ENCODE data around the gene TP53TG3E. TPM values are rescaled to one million over a fixed set of nuclear protein-coding genes. Genes with fewer than 3 reads are reported as not detected.
"Not testable (repeated sequence)": the region's sequence is repeated elsewhere in the genome, so short reads cannot be mapped to it uniquely, and the experiment has no call there.

TP53TG3E gene, protein sequence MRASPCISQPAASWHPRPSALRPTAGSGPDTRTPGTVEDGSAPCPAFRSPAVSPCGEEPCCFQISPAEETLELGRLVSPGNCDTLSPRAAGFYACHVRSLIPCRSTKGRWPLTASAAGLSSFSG
- total RNA-seq: not detected in 2 replicates

DNA sequence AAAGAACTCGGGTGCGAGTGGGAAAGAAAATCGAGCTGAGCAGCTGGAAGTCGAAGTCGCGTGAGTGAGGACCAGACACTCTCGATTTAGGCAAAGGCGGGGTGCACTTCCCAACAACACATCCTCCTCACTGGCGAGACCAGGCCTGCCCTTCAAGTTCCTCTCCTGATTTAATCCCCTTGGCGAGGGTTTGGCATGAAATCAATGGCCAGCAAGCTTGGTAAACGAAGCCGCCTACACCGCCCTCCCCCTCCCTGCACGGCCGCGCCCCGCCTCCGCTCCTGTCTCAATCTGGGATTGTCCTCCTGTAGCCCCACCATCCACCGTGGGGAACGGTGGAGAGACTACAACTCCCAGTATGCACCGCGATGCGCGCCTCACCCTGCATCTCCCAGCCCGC lies at the start of gene TP53TG3E:
TSS of gene TP53TG3E (plus strand) at position 301 of the 400 bp plus-strand sequence. CDS start at position 369, 68 bp downstream.
- H3K4me1 Mint-ChIP-seq (ENCODE audit: low read depth); intact Hi-C loops (cut with micrococcal nuclease); H3K36me3 Mint-ChIP-seq (ENCODE audit: low read depth); H3K9me3 Mint-ChIP-seq; H3K27me3 Mint-ChIP-seq (ENCODE audit: insufficient read depth); H3K4me3 Mint-ChIP-seq; DNase-seq (ENCODE audit: low spot score); H3K27ac Mint-ChIP-seq: not testable (repeated sequence)

DNA sequence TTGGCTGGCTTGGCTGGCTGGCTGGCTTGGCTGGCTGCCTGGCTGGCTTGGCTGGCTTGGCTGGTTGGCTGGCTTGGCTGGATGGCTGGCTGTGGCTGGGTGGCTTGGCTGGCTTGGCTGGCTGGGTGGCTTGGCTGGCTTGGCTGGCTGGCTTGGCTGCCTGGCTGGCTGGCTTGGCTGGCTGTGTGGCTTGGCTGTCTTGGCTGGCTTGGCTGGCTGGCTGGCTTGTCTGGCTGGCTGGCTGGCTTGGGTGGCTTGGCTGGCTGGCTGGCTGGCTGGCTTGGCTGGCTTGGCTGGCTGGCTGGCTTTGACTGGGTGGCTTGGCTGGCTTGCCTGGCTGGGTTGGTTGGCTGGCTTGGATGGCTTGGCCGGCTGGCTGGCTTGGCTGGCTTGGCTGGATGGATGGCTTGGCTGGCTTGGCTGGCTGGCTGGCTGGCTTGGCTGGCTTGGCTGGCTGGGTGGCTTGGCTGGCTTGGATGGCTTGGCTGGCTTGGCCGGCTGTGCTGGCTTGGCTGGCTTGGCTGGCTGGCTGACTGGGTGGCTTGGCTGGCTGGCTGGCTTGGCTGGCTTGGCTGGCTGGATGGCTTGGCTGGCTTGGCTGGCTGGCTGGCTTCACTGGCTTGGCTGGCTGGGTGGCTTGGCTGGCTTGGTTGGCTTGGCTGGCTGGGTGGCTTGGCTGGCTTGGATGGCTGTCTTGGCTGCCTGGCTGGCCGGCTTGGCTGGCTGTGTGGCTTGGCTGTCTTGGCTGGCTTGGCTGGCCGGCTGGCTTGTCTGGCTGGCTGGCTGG lies 32.3 kb downstream of the TP53TG3E start:
- H3K36me3 Mint-ChIP-seq (ENCODE audit: low read depth); H3K4me1 Mint-ChIP-seq (ENCODE audit: low read depth); intact Hi-C loops (cut with micrococcal nuclease); H3K4me3 Mint-ChIP-seq; H3K27me3 Mint-ChIP-seq (ENCODE audit: insufficient read depth); H3K27ac Mint-ChIP-seq; H3K9me3 Mint-ChIP-seq: not testable (repeated sequence)
- DNase-seq (ENCODE audit: low spot score): peak; percentile 32

DNA sequence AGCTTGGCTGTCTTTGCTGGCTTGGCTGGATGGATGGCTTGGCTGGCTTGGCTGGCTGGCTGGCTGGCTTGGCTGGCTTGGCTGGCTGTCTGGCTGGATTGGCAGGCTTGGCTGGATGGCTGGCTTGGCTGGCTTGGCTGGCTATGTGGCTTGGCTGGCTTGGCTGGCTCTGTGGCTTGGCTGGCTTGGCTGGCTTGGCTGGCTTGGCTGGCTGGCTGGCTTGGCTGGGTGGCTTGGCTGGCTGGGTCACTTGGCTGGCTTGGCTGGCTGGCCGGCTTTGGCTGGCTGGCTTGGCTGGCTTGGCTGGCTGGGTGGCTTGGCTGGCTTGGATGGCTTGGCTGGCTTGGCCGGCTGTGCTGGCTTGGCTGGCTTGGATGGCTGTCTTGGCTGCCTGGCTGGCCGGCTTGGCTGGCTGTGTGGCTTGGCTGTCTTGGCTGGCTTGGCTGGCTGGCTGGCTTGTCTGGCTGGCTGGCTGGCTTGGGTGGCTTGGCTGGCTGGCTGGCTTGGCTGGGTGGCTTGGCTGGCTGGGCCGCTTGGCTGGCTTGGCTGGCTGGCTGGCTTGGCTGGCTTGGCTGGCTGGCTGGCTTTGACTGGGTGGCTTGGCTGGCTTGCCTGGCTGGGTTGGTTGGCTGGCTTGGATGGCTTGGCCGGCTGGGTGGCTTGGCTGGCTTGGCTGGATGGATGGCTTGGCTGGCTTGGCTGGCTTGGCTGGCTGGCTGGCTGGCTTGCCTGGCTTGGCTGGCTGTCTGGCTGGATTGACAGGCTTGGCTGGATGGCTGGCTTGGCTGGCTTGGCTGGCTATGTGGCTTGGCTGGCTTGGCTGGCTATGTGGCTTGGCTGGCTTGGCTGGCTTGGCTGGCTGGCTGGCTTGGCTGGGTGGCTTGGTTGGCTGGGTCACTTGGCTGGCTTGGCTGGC lies 33.8 kb downstream of the TP53TG3E start:
- H3K27ac Mint-ChIP-seq; intact Hi-C loops (cut with micrococcal nuclease); H3K27me3 Mint-ChIP-seq (ENCODE audit: insufficient read depth); H3K4me3 Mint-ChIP-seq; H3K4me1 Mint-ChIP-seq (ENCODE audit: low read depth); H3K9me3 Mint-ChIP-seq; H3K36me3 Mint-ChIP-seq (ENCODE audit: low read depth): not testable (repeated sequence)
- peak; percentile 21 for DNase-seq (ENCODE audit: low spot score)

DNA sequence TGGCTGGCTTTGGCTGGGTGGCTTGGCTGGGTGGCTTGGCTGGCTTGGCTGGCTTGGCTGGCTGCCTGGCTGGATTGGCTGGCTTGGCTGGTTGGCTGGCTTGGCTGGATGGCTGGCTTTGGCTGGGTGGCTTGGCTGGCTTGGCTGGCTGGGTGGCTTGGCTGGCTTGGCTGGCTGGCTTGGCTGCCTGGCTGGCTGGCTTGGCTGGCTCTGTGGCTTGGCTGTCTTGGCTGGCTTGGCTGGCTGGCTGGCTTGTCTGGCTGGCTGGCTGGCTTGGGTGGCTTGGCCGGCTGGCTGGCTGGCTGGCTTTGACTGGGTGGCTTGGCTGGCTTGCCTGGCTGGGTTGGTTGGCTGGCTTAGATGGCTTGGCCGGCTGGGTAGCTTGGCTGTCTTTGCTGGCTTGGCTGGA lies 34.4 kb downstream of the TP53TG3E start:
- H3K36me3 Mint-ChIP-seq (ENCODE audit: low read depth); H3K4me3 Mint-ChIP-seq; H3K27ac Mint-ChIP-seq; intact Hi-C loops (cut with micrococcal nuclease); H3K27me3 Mint-ChIP-seq (ENCODE audit: insufficient read depth); H3K4me1 Mint-ChIP-seq (ENCODE audit: low read depth); H3K9me3 Mint-ChIP-seq: not testable (repeated sequence)
- DNase-seq (ENCODE audit: low spot score): peak; percentile 6

DNA sequence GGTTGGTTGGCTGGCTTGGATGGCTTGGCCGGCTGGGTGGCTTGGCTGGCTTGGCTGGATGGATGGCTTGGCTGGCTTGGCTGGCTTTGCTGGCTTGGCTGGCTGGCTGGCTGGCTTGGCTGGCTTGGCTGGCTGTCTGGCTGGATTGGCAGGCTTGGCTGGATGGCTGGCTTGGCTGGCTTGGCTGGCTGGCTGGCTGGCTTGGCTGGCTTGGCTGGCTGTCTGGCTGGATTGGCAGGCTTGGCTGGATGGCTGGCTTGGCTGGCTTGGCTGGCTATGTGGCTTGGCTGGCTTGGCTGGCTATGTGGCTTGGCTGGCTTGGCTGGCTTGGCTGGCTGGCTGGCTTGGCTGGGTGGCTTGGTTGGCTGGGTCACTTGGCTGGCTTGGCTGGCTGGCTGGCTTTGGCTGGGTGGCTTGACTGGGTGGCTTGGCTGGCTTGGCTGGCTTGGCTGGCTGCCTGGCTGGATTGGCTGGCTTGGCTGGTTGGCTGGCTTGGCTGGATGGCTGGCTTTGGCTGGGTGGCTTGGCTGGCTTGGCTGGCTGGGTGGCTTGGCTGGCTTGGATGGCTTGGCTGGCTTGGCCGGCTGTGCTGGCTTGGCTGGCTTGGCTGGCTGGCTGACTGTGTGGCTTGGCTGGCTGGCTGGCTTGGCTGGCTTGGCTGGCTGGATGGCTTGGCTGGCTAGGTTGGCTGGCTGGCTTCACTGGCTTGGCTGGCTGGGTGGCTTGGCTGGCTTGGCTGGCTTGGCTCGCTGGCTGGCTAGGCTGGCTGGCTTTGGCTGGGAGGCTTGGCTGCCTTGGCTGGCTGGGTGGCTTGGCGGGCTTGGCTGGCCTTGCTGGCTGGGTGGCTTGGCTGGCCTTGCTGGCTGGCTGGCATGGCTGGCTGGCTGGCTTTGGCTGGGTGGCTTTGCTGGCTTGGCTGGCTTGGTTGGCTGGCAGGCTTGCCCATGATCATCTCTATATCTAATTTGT lies 35.3 kb downstream of the TP53TG3E start:
- H3K9me3 Mint-ChIP-seq; intact Hi-C loops (cut with micrococcal nuclease); H3K4me1 Mint-ChIP-seq (ENCODE audit: low read depth); H3K36me3 Mint-ChIP-seq (ENCODE audit: low read depth); H3K27me3 Mint-ChIP-seq (ENCODE audit: insufficient read depth); H3K27ac Mint-ChIP-seq; H3K4me3 Mint-ChIP-seq: not testable (repeated sequence)
- DNase-seq (ENCODE audit: low spot score): peak; percentile 42

Other genes starting within 250 kb of the TP53TG3E start
- not detected in 2 replicates for gene TP53TG3C, start 110.1 kb upstream of the TP53TG3E start, total RNA-seq
- not detected in 2 replicates for gene TP53TG3B, start 56.5 kb downstream of the TP53TG3E start, total RNA-seq
- gene TP53TG3F, start 155.3 kb downstream of the TP53TG3E start, total RNA-seq: not detected in 2 replicates